C4-2B (cell line): Measurements from ENCODE around the gene FABP6.

Experiments
- ZFX ChIP-seq: fragments of 450-650 bp; IDR thresholded peaks from 2 replicates; pipeline ENCODE4 v1.6.1; 2017
- TF ChIP-seq, protein P1 (sequence below): fragments of 450-650 bp; conservative IDR thresholded peaks from 2 replicates; pipeline ENCODE4 v1.5.1; 2017; ENCODE audit warnings: mild to moderate bottlenecking

GRCh38 chr5:160227012-160227411, 2.3 kb upstream of the FABP6 start:
- TF ChIP-seq, protein P1, sequence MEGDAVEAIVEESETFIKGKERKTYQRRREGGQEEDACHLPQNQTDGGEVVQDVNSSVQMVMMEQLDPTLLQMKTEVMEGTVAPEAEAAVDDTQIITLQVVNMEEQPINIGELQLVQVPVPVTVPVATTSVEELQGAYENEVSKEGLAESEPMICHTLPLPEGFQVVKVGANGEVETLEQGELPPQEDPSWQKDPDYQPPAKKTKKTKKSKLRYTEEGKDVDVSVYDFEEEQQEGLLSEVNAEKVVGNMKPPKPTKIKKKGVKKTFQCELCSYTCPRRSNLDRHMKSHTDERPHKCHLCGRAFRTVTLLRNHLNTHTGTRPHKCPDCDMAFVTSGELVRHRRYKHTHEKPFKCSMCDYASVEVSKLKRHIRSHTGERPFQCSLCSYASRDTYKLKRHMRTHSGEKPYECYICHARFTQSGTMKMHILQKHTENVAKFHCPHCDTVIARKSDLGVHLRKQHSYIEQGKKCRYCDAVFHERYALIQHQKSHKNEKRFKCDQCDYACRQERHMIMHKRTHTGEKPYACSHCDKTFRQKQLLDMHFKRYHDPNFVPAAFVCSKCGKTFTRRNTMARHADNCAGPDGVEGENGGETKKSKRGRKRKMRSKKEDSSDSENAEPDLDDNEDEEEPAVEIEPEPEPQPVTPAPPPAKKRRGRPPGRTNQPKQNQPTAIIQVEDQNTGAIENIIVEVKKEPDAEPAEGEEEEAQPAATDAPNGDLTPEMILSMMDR, result no peak
- no peak for TF ChIP-seq ZFX
